HepG2 (cell line): ENCODE results near the gene TOMM40L. TPM values are rescaled to one million over a fixed set of nuclear protein-coding genes. Genes with fewer than 3 reads are reported as not detected.

Experiments used
- CHD2 ChIP-seq: IDR thresholded peaks from 2 replicates; pipeline ENCODE4 v1.6.1; 2011; ENCODE audit warnings: low read depth, low read length, improper control_type of control experiment
- GABPA ChIP-seq, 2 experiments: IDR thresholded peaks; 2 replicates each; pipeline ENCODE4 v1.6.1; 2011 to 2016; ENCODE audit warnings: low read depth in 2 of 2, low read length in 1 of 2, missing biosample characterization in 1 of 2, missing genetic modification characterization in 1 of 2
- GATAD2A ChIP-seq: IDR thresholded peaks from 2 replicates; pipeline ENCODE4 v1.6.1; 2016
- HES4 ChIP-seq: sonication (generic); formaldehyde crosslinking; IDR thresholded peaks from 2 replicates; pipeline ENCODE4 v1.9.0; 2021; ENCODE audit warnings: mild to moderate bottlenecking, missing genetic modification reagents, borderline replicate concordance
- KAT8 ChIP-seq: IDR thresholded peaks from 2 replicates; pipeline ENCODE4 v1.6.1; 2016; ENCODE audit warnings: missing genetic modification reagents, missing compliant biosample characterization
- KDM3A ChIP-seq: IDR thresholded peaks from 2 replicates; pipeline ENCODE4 v1.6.1; 2018; ENCODE audit warnings: low read depth, missing compliant biosample characterization
- KLF11 ChIP-seq: IDR thresholded peaks from 2 replicates; pipeline ENCODE4 v1.6.1; 2016; ENCODE audit warnings: missing compliant biosample characterization
- MED1 ChIP-seq: sonication (generic); formaldehyde crosslinking; IDR thresholded peaks from 2 replicates; pipeline ENCODE4 v1.4.0; 2020; ENCODE audit warnings: missing genetic modification reagents
- MEF2D ChIP-seq: sonication (generic); formaldehyde crosslinking; IDR thresholded peaks from 2 replicates; pipeline ENCODE4 v1.5.1; 2020; ENCODE audit warnings: mild to moderate bottlenecking, missing genetic modification reagents
- POGK ChIP-seq: sonication (generic); formaldehyde crosslinking; conservative IDR thresholded peaks from 2 replicates; pipeline ENCODE4 v1.8.0; 2022; ENCODE audit warnings: mild to moderate bottlenecking, moderate library complexity, missing genetic modification reagents
- PRDM10 ChIP-seq: sonication (generic); formaldehyde crosslinking; IDR thresholded peaks from 2 replicates; pipeline ENCODE4 v1.4.0; 2020; ENCODE audit warnings: low read depth, missing genetic modification reagents
- RAD21 ChIP-seq: fragments of 450-650 bp; formaldehyde crosslinking; IDR thresholded peaks from 2 replicates; pipeline ENCODE4 v1.5.0; 2020; ENCODE audit warnings: mild to moderate bottlenecking
- RBAK ChIP-seq: sonication (generic); formaldehyde crosslinking; IDR thresholded peaks from 2 replicates; pipeline ENCODE4 v1.5.1; 2020; ENCODE audit warnings: mild to moderate bottlenecking, missing genetic modification reagents
- REPIN1 ChIP-seq: sonication (generic); formaldehyde crosslinking; IDR thresholded peaks from 2 replicates; pipeline ENCODE4 v1.8.0; 2022; ENCODE audit warnings: missing genetic modification reagents, low read depth, mild to moderate bottlenecking, borderline replicate concordance
- SOX5 ChIP-seq: IDR thresholded peaks from 2 replicates; pipeline ENCODE4 v1.6.1; 2016; ENCODE audit warnings: borderline replicate concordance
- TBX2 ChIP-seq: sonication (generic); formaldehyde crosslinking; IDR thresholded peaks from 2 replicates; pipeline ENCODE4 v1.5.0; 2020; ENCODE audit warnings: missing genetic modification reagents, mild to moderate bottlenecking, borderline replicate concordance
- TBX3 ChIP-seq: fragments of 450-650 bp; IDR thresholded peaks from 2 replicates; pipeline ENCODE4 v1.6.1; 2017; ENCODE audit warnings: antibody characterized with exemption, mild to moderate bottlenecking, inconsistent platforms, borderline replicate concordance
- TGIF2 ChIP-seq: IDR thresholded peaks from 2 replicates; pipeline ENCODE4 v1.6.1; 2016; ENCODE audit warnings: control low read depth, missing compliant biosample characterization
- THAP11 ChIP-seq: IDR thresholded peaks from 2 replicates; pipeline ENCODE4 v1.6.1; 2016; ENCODE audit warnings: missing biosample characterization, missing genetic modification reagents
- YEATS2 ChIP-seq: sonication (generic); formaldehyde crosslinking; IDR thresholded peaks from 2 replicates; pipeline ENCODE4 v1.4.0; 2020; ENCODE audit warnings: missing genetic modification reagents, borderline replicate concordance
- ZNF138 ChIP-seq: sonication (generic); formaldehyde crosslinking; IDR thresholded peaks from 2 replicates; pipeline ENCODE4 v1.5.0; 2020; ENCODE audit warnings: mild to moderate bottlenecking, low read depth, missing genetic modification reagents
- ZNF614 ChIP-seq: IDR thresholded peaks from 2 replicates; pipeline ENCODE4 v1.6.1; 2018; ENCODE audit warnings: missing biosample characterization, missing genetic modification reagents, inconsistent platforms, borderline replicate concordance
- ZNF691 ChIP-seq: sonication (generic); formaldehyde crosslinking; IDR thresholded peaks from 2 replicates; pipeline ENCODE4 v1.4.0; 2020; ENCODE audit warnings: missing genetic modification reagents, low read depth, mild to moderate bottlenecking, borderline replicate concordance
- ZSCAN25 ChIP-seq: sonication (generic); formaldehyde crosslinking; IDR thresholded peaks from 2 replicates; pipeline ENCODE4 v1.8.0; 2022; ENCODE audit warnings: mild to moderate bottlenecking, missing genetic modification reagents
- ZSCAN31 ChIP-seq: sonication (generic); formaldehyde crosslinking; IDR thresholded peaks from 2 replicates; pipeline ENCODE4 v1.5.0; 2020; ENCODE audit warnings: low read depth, mild to moderate bottlenecking, missing genetic modification reagents
- polyA plus RNA-seq, 8 experiments: library from polyadenylated mRNA; depleted of rRNA in 3 of 8; stranded (reverse) in 7 of 8; unstranded in 1 of 8; fragments of >200 nt; fragmentation: Illumina TruSeq in 4 of 8; extraction: Trizol in 4 of 8; gene quantifications; 2 replicates each; pipeline versions ENCODE4 v1.2.1 to v1.2.3, GENCODE V29; 2011 to 2016; ENCODE audit warnings: low read depth in 4 of 8, missing spikeins in 1 of 8, mixed read lengths in 1 of 8; ENCODE audit not compliant: insufficient read depth in 1 of 8
- total RNA-seq, 5 experiments: library from RNA; depleted of rRNA; stranded (reverse); fragments of >200 nt; fragmentation: Illumina TruSeq; extraction: Trizol; gene quantifications; 2 replicates each; pipeline ENCODE4 v1.2.3, GENCODE V29; 2016; ENCODE audit warnings: low read depth in 1 of 5

Gene TOMM40L
- total and polyA plus RNA-seq, 2 of the 13 experiments (the other 11 are each of a cell fraction or from before 2014, with no cell fraction given), result 14.1 to 26.2 TPM

GRCh38 chr1:161209790-161210409 is 16.0 kb upstream of the TOMM40L start (continued):
- 0 out of 2 replicates have a peak, but pooled peaks have one; percentile 21 for TF ChIP-seq KLF11 (CRISPR knock-in tag)
- TF ChIP-seq SOX5 (CRISPR knock-in tag), result peak; percentile 31; the same call in 1 of the 2 replicates
- TF ChIP-seq TBX3, result 0 out of 2 replicates have a peak, but pooled peaks have one; percentile 11
- peak; percentile 95 for TF ChIP-seq RAD21 (CRISPR knock-in tag)
- TF ChIP-seq TGIF2 (CRISPR knock-in tag), result 0 out of 2 replicates have a peak, but pooled peaks have one; percentile 25
- no peak for TF ChIP-seq ZSCAN31 (CRISPR knock-in tag)
- no peak for TF ChIP-seq ZNF138 (CRISPR knock-in tag)
- 0 out of 2 replicates have a peak, but pooled peaks have one; percentile 10 for TF ChIP-seq MED1 (CRISPR knock-in tag)
- TF ChIP-seq ZNF691 (CRISPR knock-in tag), result peak; percentile 75; the same call in 1 of the 2 replicates
- TF ChIP-seq GABPA (IDR thresholded peaks at IDR 0.05; ENCODE audit: low read depth, low read length), result no peak
- peak; percentile 61; the same call in 1 of the 2 replicates for TF ChIP-seq GABPA (CRISPR knock-in tag; IDR thresholded peaks at IDR 0.05; ENCODE audit: low read depth)
- peak; percentile 26; the same call in 1 of the 2 replicates for TF ChIP-seq THAP11
- TF ChIP-seq POGK (CRISPR knock-in tag), result no peak
- TF ChIP-seq HES4 (CRISPR knock-in tag), result no peak
- 0 out of 2 replicates have a peak, but pooled peaks have one; percentile 22 for TF ChIP-seq TBX2 (CRISPR knock-in tag)
- peak; percentile 48; the same call in 1 of the 2 replicates for TF ChIP-seq ZNF614 (CRISPR knock-in tag)
- peak; percentile 52; the same call in 1 of the 2 replicates for TF ChIP-seq GATAD2A (CRISPR knock-in tag)
- TF ChIP-seq PRDM10 (CRISPR knock-in tag), result 0 out of 2 replicates have a peak, but pooled peaks have one; percentile 36
- no peak for TF ChIP-seq RBAK (CRISPR knock-in tag)
- TF ChIP-seq REPIN1 (CRISPR knock-in tag), result peak; percentile 74; the same call in 1 of the 2 replicates
- peak; percentile 26; the same call in 1 of the 2 replicates for TF ChIP-seq YEATS2
- peak; percentile 49; the same call in 1 of the 2 replicates for TF ChIP-seq CHD2
- TF ChIP-seq MEF2D, result peak; percentile 16; the same call in 1 of the 2 replicates
- peak; percentile 86; the same call in 1 of the 2 replicates for TF ChIP-seq KDM3A
- no peak for TF ChIP-seq ZSCAN25
- TF ChIP-seq KAT8 (CRISPR knock-in tag), result peak; percentile 64
